NK-92 (cell line): Measurements from ENCODE around the gene C1orf53.

Experiments used
- DNase-seq: peaks from one replicate; lab custom pipeline; 2025; ENCODE audit not compliant: unreplicated experiment; lab: John Stamatoyannopoulos, UW

C1orf53 gene

GRCh38 chr1:197954718-197955418 is 52.4 kb downstream of the C1orf53 start:
- DNase-seq: no peak

- DNase-seq: no peak
Measured at GRCh38 chr1:197955486-197956394, 53.3 kb downstream of the C1orf53 start.
